ENCODE data around the gene JMJD8.

JMJD8 gene

DNA sequence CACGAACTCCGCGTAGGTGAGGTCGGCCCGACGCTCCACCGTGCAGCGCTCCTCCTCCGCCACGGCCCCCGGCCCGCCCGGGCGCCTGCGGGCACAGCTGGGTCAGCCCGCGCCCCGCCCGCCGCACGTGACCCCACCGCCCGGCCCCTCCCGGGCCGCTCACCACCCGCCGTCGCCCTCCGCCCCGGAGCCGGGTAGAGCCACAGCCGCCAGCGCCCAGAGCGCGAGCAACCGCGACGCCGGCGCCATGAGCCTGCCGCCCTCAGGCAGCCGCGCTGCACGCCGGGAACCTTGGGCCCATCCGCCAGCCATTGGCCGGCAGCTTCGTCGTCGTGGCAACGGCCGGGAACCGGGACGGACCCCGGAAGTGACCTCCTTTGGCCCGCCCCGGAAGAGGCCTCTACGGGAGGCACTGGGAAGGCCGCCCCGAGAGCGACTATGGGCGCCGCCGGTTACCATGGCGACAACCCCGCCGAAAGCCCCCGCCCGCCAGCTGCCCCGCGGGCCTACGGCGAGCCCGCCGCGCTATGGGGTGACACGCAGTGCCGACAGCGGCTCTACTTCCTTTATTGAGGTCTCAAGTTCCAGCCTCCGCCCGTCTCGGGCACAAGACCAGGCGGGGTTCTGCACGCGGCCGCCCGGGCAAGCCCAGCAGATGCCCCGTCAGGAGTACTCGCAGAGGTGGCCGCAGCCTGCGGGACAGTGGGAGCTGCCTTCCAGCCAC is at the start of gene JMJD8:
Gene JMJD8, minus strand, starts transcription at position 264 of the 724 bp plus-strand sequence. Its CDS starts 15 bp downstream, at position 249.
- Mint-ChIP-seq H3K9me3 (no peaks in the 10 kb centered on the region), H3K4me3 (peak within 1 kb of the TSS; percentile 73), H3K4me1 (peaks cover 52% of the 10 kb centered on the region), H3K36me3 (peaks cover 48% of the 10 kb centered on the region), H3K27ac (peak within 1 kb of the TSS; percentile 89)
- ATAC-seq (peak; percentile 85), DNase-seq (ENCODE audit: low spot score in 2 of 2) (peak; percentile 91 to 97)

- no peak for ATAC-seq
- Mint-ChIP-seq H3K27ac (no peak overlapping the region), H3K36me3 (peaks cover 58% of the 10 kb centered on the region)
Observed at GRCh38 chr16:733382-734207, 49.5 kb upstream of the JMJD8 start.

DNA sequence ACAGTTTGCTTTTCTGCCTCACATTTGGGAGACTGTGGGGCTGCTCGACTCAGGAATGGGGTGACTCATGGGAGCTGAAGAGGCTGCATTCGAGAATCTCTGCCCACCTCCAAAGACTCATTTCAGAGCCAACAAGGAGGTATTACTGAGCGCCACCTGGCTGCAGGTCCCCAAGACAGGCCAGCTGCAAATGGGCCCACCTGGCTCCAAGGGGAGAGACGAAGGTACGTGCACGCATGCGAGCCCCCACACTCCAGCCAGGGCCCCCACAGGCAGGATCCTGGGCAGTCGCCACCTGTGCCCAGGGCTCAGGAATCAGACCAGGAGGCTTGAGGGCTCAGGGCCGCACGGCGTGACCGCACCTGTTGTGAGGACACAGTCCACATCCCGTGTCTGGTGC is 48.8 kb upstream of the JMJD8 start:
- H3K4me3 Mint-ChIP-seq: no peak overlapping the region
- H3K27ac Mint-ChIP-seq: no peak overlapping the region
- ATAC-seq (no peak), DNase-seq (ENCODE audit: low spot score in 2 of 2) (no peak)
- peaks cover 52% of the 10 kb centered on the region for H3K36me3 Mint-ChIP-seq
- no peaks in the 10 kb centered on the region for H3K9me3 Mint-ChIP-seq
- peaks cover 16% of the 10 kb centered on the region for H3K4me1 Mint-ChIP-seq

More at GRCh38 chr16:733382-734207, 49.5 kb upstream of the JMJD8 start:
- H3K9me3 Mint-ChIP-seq: no peaks in the 10 kb centered on the region
- H3K4me1 Mint-ChIP-seq: peaks cover 16% of the 10 kb centered on the region
- DNase-seq (ENCODE audit: low spot score in 2 of 2): peak in 1 of 2 donors; percentile 60
- H3K4me3 Mint-ChIP-seq: no peak overlapping the region

- Mint-ChIP-seq H3K9me3 (no peaks in the 10 kb centered on the region), H3K4me1 (peaks cover 16% of the 10 kb centered on the region), H3K27ac (no peak overlapping the region), H3K36me3 (peaks cover 46% of the 10 kb centered on the region), H3K4me3 (no peak overlapping the region)
- ATAC-seq: no peak
- DNase-seq (ENCODE audit: low spot score in 2 of 2): no peak
Observed at GRCh38 chr16:732332-732731, 48.2 kb upstream of the JMJD8 start.

DNA sequence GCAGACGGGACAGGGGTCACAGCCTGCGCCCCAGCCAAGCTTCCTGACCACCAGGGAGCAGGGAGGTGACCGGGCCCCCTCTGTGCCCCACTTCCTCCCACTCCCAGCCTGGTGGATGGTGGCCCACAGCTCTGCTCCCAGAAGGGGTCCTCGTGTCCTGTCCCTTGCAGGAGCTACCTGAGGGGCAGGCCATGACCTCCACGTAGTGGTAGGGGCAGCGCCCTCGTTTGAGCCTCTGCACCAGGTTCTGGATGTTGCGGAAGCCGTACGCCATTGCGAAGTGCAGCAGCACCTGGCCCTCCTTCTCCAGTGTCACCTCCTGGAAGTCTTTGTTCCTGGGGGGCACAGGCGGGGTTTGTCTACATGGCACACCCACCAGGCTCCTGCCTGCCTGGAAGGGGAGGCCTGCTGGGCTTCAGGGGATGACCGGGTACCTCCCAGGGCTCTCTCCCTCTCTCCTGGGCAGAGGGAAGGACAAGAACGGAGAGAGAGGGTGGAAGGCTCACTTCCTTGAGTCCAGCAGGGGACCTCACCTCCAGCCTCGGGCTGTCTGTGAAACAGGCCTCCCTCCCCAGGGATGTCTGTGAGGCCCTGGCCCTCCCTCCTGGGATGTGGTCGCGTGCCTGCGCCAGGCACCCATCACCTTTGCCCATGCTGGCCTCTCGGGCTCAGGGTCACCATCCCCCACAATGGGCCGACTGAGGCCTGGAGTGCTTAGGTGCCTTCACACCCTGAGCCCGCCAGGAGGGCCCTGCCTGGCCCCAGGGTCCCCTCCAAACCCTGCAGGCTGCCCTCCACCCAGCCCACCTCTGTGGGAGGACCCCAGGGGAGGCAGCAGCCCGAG is 46.8 kb upstream of the JMJD8 start:
- DNase-seq (ENCODE audit: low spot score in 2 of 2) (peak in 1 of 2 donors; percentile 52), ATAC-seq (no peak)
- peaks cover 10% of the 10 kb centered on the region for H3K4me1 Mint-ChIP-seq
- H3K9me3 Mint-ChIP-seq: no peaks in the 10 kb centered on the region
- H3K36me3 Mint-ChIP-seq: peaks cover 31% of the 10 kb centered on the region
- H3K4me3 Mint-ChIP-seq: no peak overlapping the region
- H3K27ac Mint-ChIP-seq: no peak overlapping the region

GRCh38 chr16:729768-730665 is 45.9 kb upstream of the JMJD8 start:
- ATAC-seq: no peak
- Mint-ChIP-seq H3K4me3 (no peak overlapping the region), H3K9me3 (no peaks in the 10 kb centered on the region), H3K27ac (no peak overlapping the region), H3K36me3 (peaks cover 22% of the 10 kb centered on the region), H3K4me1 (peaks cover 4% of the 10 kb centered on the region)
- no peak for DNase-seq (ENCODE audit: low spot score in 2 of 2)

DNA sequence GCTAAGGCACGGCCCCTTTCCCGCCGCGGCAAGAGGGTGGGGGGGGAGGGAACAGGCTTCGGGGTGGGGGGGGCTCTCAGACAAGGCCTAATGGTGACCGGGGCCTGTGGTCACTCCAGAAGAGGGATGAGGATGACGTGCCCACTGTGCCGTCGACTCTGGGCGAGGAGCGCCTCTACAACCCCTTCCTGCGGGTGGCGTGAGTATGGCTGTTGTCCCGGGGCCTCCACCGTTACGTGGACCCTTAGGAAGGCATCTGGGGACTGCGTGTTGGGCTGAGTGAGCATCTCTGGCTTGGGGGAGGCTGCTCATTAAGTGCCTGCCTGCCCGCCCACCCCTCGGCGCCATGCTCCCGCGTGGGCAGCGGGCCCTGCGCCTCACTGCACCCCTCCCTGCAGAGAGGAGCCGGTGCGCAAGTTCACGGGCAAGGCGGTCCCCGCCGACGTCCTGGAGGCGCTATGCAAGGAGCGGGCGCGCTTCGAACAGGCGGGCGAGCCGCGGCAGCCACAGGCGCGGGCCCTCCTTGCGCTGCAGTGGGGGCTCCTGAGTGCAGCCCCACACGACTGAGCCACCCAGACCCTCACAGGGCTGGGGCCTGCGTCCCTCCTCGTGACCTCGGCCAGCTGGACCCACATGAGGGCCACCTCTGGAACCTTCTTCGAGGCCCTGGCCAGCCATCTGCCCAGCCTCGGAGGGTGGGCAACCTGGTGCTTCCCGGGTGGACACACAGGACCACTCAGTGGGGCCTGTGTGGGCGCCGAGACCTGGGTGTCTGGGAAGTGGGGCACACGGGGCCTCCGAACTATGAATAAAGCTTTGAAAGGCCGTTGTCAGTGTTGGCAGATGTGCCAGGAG is 45.0 kb upstream of the JMJD8 start:
- peak overlapping the region; percentile 65 for H3K4me3 Mint-ChIP-seq
- peak overlapping the region; percentile 56 for H3K27ac Mint-ChIP-seq
- no peak for ATAC-seq
- no peaks in the 10 kb centered on the region for H3K9me3 Mint-ChIP-seq
- no peak for DNase-seq (ENCODE audit: low spot score in 2 of 2)
- peaks cover 5% of the 10 kb centered on the region for H3K4me1 Mint-ChIP-seq
- peaks cover 13% of the 10 kb centered on the region for H3K36me3 Mint-ChIP-seq

- DNase-seq (ENCODE audit: low spot score in 2 of 2) (peak; percentile 51 to 83), ATAC-seq (peak; percentile 75)
- peaks cover 5% of the 10 kb centered on the region for H3K4me1 Mint-ChIP-seq
- H3K27ac Mint-ChIP-seq: peak overlapping the region; percentile 56
- H3K36me3 Mint-ChIP-seq: peaks cover 9% of the 10 kb centered on the region
- H3K4me3 Mint-ChIP-seq: peak overlapping the region; percentile 65
- no peaks in the 10 kb centered on the region for H3K9me3 Mint-ChIP-seq
Observed at GRCh38 chr16:728131-728889, 44.2 kb upstream of the JMJD8 start.

- peaks cover 9% of the 10 kb centered on the region for H3K36me3 Mint-ChIP-seq
- DNase-seq (ENCODE audit: low spot score in 2 of 2): peak in 1 of 2 donors; percentile 81
- no peak overlapping the region for H3K27ac Mint-ChIP-seq
- peak; percentile 11 for ATAC-seq
- no peaks in the 10 kb centered on the region for H3K9me3 Mint-ChIP-seq
- peaks cover 5% of the 10 kb centered on the region for H3K4me1 Mint-ChIP-seq
- peak overlapping the region; percentile 65 for H3K4me3 Mint-ChIP-seq
Observed at GRCh38 chr16:727291-727977, 43.3 kb upstream of the JMJD8 start.

GRCh38 chr16:726438-727290 is 42.5 kb upstream of the JMJD8 start, which contains the start of the genes CCDC78 and HAGHL:
Gene CCDC78, minus strand, starts transcription at chr16:726443. Its CDS starts 76 bp downstream, at chr16:726367.
Gene HAGHL, plus strand, starts transcription at chr16:727106. Its CDS starts 404 bp downstream, at chr16:727510.
- Mint-ChIP-seq H3K27ac (no peak within 1 kb of the TSS), H3K4me3 (peak within 1 kb of the TSS; percentile 65), H3K9me3 (no peaks in the 10 kb centered on the region), H3K36me3 (peaks cover 2% of the 10 kb centered on the region), H3K4me1 (peaks cover 11% of the 10 kb centered on the region)
- ATAC-seq: peak; percentile 29
- peak; percentile 60 to 75 for DNase-seq (ENCODE audit: low spot score in 2 of 2)

DNA sequence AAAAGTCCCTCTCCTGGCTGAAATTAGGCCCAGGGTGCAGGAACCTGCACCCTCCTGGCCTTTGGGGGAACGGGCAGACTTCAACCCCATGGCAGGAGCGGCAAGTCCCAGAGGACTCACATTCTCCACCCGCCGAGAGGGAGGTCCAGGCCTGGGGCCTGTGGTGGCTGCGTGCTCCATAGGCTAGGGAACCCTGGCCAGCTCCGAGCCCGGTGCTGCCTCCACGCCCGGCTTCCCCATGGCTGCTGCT is 42.0 kb upstream of the JMJD8 start:
- ATAC-seq (no peak), DNase-seq (ENCODE audit: low spot score in 2 of 2) (no peak)
- Mint-ChIP-seq H3K4me3 (peak overlapping the region; percentile 65), H3K4me1 (peaks cover 11% of the 10 kb centered on the region), H3K9me3 (no peaks in the 10 kb centered on the region), H3K36me3 (no peaks in the 10 kb centered on the region), H3K27ac (no peak overlapping the region)

Data from stimulated activated effector memory CD8-positive, alpha-beta T cell treated with anti-CD3 and anti-CD28 coated beads, Interleukin-12 subunit alpha, Interleukin-12 subunit beta, amount 100 ng/mL, for 72 hours (primary cell).